Endodermal cell (in vitro differentiated cells): ENCODE measurements around the gene TM2D3. TPM values are rescaled to one million over a fixed set of nuclear protein-coding genes. Genes with fewer than 3 reads are reported as not detected.

Source experiments
- DNase-seq: peaks from one replicate; pipeline ENCODE4 v3.0.0-alpha.2; 2017
- H3K27ac ChIP-seq: 2 replicates; pipeline ENCODE4 v1.5.1; 2013; ENCODE audit warnings: mild to moderate bottlenecking, low read depth, low read length, moderate library complexity
- H3K27me3 ChIP-seq: 2 replicates; pipeline ENCODE4 v1.6.1; 2013; ENCODE audit warnings: mild to moderate bottlenecking, low read length, moderate library complexity; ENCODE audit not compliant: insufficient read depth, control insufficient read depth, poor library complexity, severe bottlenecking
- H3K36me3 ChIP-seq: 2 replicates; pipeline ENCODE4 v1.7.0; 2013; ENCODE audit warnings: mild to moderate bottlenecking, low read length, moderate library complexity; ENCODE audit not compliant: control insufficient read depth, insufficient read depth
- H3K4me1 ChIP-seq: one replicate; pipeline ENCODE4 v1.7.0; 2013; ENCODE audit warnings: low read length; ENCODE audit not compliant: control insufficient read depth, insufficient read depth
- H3K4me3 ChIP-seq: 2 replicates; pipeline ENCODE4 v1.5.1; 2013; ENCODE audit warnings: mild to moderate bottlenecking, low read length, moderate library complexity
- H3K9ac ChIP-seq: 2 replicates; pipeline ENCODE4 v1.6.1; 2013; ENCODE audit warnings: mild to moderate bottlenecking, low read length, moderate library complexity; ENCODE audit not compliant: poor library complexity, severe bottlenecking; ENCODE audit errors: extremely low read depth
- H3K9me3 ChIP-seq: 2 replicates; pipeline ENCODE4 v1.6.1; 2013; ENCODE audit warnings: mild to moderate bottlenecking, low read length, moderate library complexity; ENCODE audit not compliant: control insufficient read depth
- H3K27ac Mint-ChIP-seq: 2 replicates; pipeline ENCODE4 v1.8.0; 2020; ENCODE audit warnings: mixed read lengths
- H3K27me3 Mint-ChIP-seq: 2 replicates; pipeline ENCODE4 v1.8.0; 2021; ENCODE audit warnings: mild to moderate bottlenecking, mixed read lengths; ENCODE audit not compliant: insufficient read depth
- H3K36me3 Mint-ChIP-seq: 2 replicates; pipeline ENCODE4 v1.8.0; 2020; ENCODE audit warnings: low read depth, mixed read lengths
- H3K4me1 Mint-ChIP-seq: 2 replicates; pipeline ENCODE4 v1.8.0; 2020; ENCODE audit warnings: mixed read lengths
- H3K4me3 Mint-ChIP-seq: 2 replicates; pipeline ENCODE4 v1.8.0; 2020; ENCODE audit warnings: mild to moderate bottlenecking, moderate library complexity, mixed read lengths
- H3K9me3 Mint-ChIP-seq: 2 replicates; pipeline ENCODE4 v1.8.0; 2020; ENCODE audit warnings: mild to moderate bottlenecking, mixed read lengths
- CTCF ChIP-seq: fragments of 200-600 bp; sonication (generic); conservative IDR thresholded peaks from 2 replicates; pipeline ENCODE4 v1.5.0; 2021; ENCODE audit warnings: antibody characterized with exemption, mild to moderate bottlenecking
- WGBS, 2 experiments: methylation state at CpG; one replicate each; pipeline versions ENCODE4 v1.1.5 to v1.1.7; 2013; ENCODE audit warnings: missing lambda C conversion rate in 2 of 2, mixed read lengths in 1 of 2; ENCODE audit not compliant: insufficient coverage in 1 of 2, insufficient read length in 1 of 2; 5-methylcytosine and 5-hydroxymethylcytosine counted together
- total RNA-seq, 2 donors: library from RNA; stranded (reverse); fragmentation: NEBNext Ultra II Directional in 1 of 2; extraction: Animal tissue kit (Norgen Biotek cat#: 25700) in 1 of 2; gene quantifications; 2 replicates in 1 of 2; 3 replicates in 1 of 2; pipeline ENCODE4 v1.2.1, GENCODE V29; 2021

Gene TM2D3
- total RNA-seq, 2 donors from 2014 or later = 33.4 to 34.0 TPM

- Mint-ChIP-seq H3K4me1 (peaks cover 3% of the 10 kb centered on the region), H3K27me3 (peaks cover under 1% of the 10 kb centered on the region), H3K27ac (no peak overlapping the region), H3K9me3 (peaks cover 30% of the 10 kb centered on the region), H3K36me3 (peaks cover 18% of the 10 kb centered on the region), H3K4me3 (no peak overlapping the region)
- Histone ChIP-seq H3K27me3 (no peaks in the 10 kb centered on the region), H3K4me1 (no peaks in the 10 kb centered on the region), H3K36me3 (no peaks in the 10 kb centered on the region), H3K9me3 (peaks cover 24% of the 10 kb centered on the region), H3K27ac (no peak overlapping the region), H3K9ac (no peak overlapping the region), H3K4me3 (no peak overlapping the region)
- 83% methylated on average over 3 of the region's 3 CpGs; no CpG with 5 or more reads in 1 of the 2 experiments for WGBS, 2 experiments
- no peak for DNase-seq
- TF ChIP-seq CTCF = no peak
Observed at GRCh38 chr15:101621961-101622360, 30.2 kb downstream of the TM2D3 start.

- H3K9ac ChIP-seq = no peak overlapping the region
- H3K36me3 ChIP-seq = no peaks in the 10 kb centered on the region
- 93 to 95% methylated on average over 7 to 10 of the region's 10 CpGs for WGBS, 2 experiments
- H3K4me3 ChIP-seq = no peak overlapping the region
- Mint-ChIP-seq H3K4me3 (no peak overlapping the region), H3K36me3 (peaks cover 10% of the 10 kb centered on the region), H3K27ac (no peak overlapping the region), H3K9me3 (peaks cover 22% of the 10 kb centered on the region), H3K27me3 (peaks cover 10% of the 10 kb centered on the region), H3K4me1 (peaks cover 13% of the 10 kb centered on the region)
- no peak overlapping the region for H3K27ac ChIP-seq
- peaks cover 18% of the 10 kb centered on the region for H3K9me3 ChIP-seq
- peaks cover 3% of the 10 kb centered on the region for H3K4me1 ChIP-seq
- no peaks in the 10 kb centered on the region for H3K27me3 ChIP-seq
- no peak for TF ChIP-seq CTCF
- no peak for DNase-seq
Observed at GRCh38 chr15:101620671-101621070, 31.5 kb downstream of the TM2D3 start.

- H3K9me3 ChIP-seq = peaks cover 12% of the 10 kb centered on the region
Observed at GRCh38 chr15:101619615-101619865, 32.6 kb downstream of the TM2D3 start.

More at GRCh38 chr15:101619615-101619865, 32.6 kb downstream of the TM2D3 start:
- DNase-seq = no peak
- H3K4me3 Mint-ChIP-seq = no peak overlapping the region
- no peak overlapping the region for H3K27ac Mint-ChIP-seq
- Histone ChIP-seq H3K27me3 (no peaks in the 10 kb centered on the region), H3K36me3 (no peaks in the 10 kb centered on the region), H3K4me3 (no peak overlapping the region), H3K9ac (no peak overlapping the region), H3K4me1 (peaks cover 3% of the 10 kb centered on the region), H3K27ac (no peak overlapping the region)
- peaks cover 14% of the 10 kb centered on the region for H3K4me1 Mint-ChIP-seq
- H3K27me3 Mint-ChIP-seq = peaks cover 17% of the 10 kb centered on the region
- H3K9me3 Mint-ChIP-seq = peaks cover 13% of the 10 kb centered on the region
- 93 to 100% methylated on average over 4 to 6 of the region's 6 CpGs for WGBS, 2 experiments
- peaks cover 8% of the 10 kb centered on the region for H3K36me3 Mint-ChIP-seq
- TF ChIP-seq CTCF = no peak
